Right renal cortex interstitium (tissue), 3 donors: ENCODE measurements around the gene HECTD1. TPM values are rescaled to one million over a fixed set of nuclear protein-coding genes. Genes with fewer than 3 reads are reported as not detected.
"Not testable (repeated sequence)": the region's sequence is repeated elsewhere in the genome, so short reads cannot be mapped to it uniquely, and the experiment has no call there.

ENCODE experiments used
- DNase-seq, 3 donors: peaks; one replicate each; pipeline ENCODE4 v3.0.0-alpha.2; 2013; ENCODE audit warnings: low read depth in 3 of 3, low spot score in 2 of 3
- polyA plus RNA-seq, 3 donors: library from polyadenylated mRNA; unstranded; fragments of 120-200 nt; gene quantifications; one replicate each; pipeline ENCODE4 v1.2.1, GENCODE V29; 2013; ENCODE audit not compliant: insufficient read length in 3 of 3

Gene HECTD1
- polyA plus RNA-seq, 3 donors = 187 to 204 (median 194) TPM

DNA sequence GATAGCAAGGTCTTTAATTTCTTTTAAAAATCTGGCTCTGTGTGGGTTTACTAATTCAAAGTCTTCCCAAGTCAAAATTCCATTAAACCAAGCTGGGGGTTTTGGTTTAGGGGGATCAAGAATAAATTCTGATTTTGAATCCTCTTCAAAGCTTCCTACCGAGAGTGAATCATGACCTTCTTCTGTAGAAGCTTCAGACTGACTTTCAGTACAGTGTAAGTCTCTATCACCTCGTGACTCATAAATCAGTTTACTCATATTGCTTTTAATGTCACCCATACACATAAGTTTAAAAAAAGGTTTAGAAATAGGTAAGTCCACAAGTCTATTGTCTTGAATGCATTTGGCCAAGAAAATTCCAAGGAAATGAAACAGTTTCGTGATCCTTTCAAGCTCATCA, 100.8 kb downstream of the HECTD1 start:
- no peak for DNase-seq

DNA sequence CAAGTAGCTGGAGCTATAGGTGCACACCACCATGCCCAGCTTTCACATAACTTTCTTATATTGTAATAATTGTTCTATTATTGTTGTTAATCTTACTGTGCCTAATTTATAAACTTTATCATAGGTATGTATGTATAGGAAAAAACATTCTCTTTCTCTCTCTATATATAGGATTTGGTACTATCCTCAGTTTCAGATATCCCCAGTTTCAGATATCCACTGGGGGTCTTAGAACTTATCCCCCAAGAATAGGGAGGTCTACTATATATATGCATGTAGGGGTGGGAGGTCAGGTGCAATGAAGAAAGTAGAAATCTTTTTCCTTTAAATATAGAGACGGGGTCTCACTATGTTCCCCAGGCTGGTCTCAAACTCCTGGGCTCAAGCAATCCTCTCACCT, 110.5 kb downstream of the HECTD1 start:
- DNase-seq = no peak

DNA sequence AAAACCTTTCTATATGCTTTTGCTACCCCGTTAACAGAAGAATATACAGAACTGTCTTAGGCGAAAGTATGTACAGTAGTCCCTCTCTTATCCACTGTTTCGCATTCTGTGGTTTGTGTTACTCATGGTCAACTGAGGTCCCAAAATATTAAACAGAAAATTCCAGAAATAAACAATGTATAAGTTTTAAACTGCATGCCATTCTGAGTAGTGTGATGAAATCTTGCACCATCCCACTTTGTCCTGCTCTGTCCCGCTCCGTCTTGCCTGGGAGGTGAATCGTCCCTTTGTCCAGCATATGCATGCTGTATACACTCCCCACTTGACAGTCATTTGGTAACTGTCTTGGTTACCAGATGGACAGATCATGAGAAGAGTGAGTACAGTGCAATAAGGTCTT, 111.3 kb downstream of the HECTD1 start:
- DNase-seq = no peak

GRCh38 chr14:31095817-31096216, 111.8 kb downstream of the HECTD1 start:
- DNase-seq = not testable (repeated sequence)

DNA sequence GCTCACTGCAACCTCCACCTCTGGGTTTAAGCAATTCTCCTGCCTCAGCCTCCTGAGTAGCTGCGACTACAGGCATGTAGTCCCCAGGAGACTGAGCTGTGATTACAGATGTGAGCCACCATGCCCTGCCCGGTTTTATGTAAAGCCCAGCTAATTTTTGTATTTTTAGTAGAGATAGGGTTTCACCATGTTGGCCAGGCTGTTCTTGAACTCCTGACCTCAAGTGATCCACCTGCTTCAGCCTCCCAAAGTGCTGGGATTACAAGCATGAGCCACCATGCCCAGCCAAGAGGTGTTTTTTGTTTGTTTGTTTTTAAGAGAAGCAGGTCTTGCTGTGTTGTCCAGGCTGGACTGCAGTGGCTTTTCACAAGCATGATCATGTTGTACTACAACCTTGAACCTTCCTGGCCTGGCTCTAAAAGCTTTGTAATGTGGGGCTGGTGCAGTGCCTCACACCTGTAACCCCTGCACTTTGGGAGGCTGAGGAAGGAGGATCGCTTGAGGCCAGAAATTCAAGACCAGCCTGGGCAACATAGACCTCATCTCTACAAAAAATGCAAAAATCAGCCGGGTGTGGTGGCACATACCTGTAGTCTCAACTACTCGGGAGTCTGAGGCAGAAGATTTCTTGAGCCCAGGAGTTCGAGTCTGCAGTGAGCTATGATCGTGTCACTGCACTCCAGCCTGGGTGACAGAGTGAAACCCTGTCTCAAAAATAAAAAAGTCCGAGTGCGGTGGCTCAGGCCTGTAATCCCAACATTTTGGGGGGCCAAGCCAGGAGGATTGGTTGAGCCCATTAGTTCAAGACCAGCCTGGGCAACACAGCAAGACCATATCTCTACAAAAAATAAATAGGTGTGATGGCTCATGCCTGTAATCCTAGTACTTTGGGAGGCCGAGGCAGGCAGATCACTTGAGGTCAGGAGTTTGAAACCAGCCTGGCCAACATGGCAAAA, 113.4 kb downstream of the HECTD1 start:
- not testable (repeated sequence) for DNase-seq

GRCh38 chr14:31092160-31092708, 115.4 kb downstream of the HECTD1 start:
- no peak for DNase-seq

- DNase-seq = no peak
Measured at GRCh38 chr14:31090883-31091764, 116.5 kb downstream of the HECTD1 start.

DNA sequence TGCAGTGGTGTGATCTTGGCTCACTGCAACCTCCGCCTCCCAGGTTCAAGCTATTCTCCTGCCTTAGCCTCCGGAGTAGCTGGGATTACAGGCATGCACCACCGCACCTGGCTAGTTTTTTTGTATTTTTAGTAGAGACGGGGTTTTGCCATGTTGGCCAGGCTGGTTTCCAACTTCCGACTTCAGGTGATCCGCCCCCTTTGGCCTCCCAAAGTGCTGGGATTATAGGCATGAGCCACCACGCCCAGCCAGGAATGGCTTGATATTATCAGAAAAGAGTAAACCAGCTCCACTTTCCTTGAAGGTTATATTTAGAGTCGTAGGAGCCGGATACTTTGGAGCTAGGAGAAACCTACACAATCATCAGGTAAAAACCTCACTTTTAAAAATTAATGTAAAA, 121.1 kb downstream of the HECTD1 start:
- DNase-seq = not testable (repeated sequence)

GRCh38 chr14:31085027-31085426, 122.6 kb downstream of the HECTD1 start:
- DNase-seq = no peak

DNA sequence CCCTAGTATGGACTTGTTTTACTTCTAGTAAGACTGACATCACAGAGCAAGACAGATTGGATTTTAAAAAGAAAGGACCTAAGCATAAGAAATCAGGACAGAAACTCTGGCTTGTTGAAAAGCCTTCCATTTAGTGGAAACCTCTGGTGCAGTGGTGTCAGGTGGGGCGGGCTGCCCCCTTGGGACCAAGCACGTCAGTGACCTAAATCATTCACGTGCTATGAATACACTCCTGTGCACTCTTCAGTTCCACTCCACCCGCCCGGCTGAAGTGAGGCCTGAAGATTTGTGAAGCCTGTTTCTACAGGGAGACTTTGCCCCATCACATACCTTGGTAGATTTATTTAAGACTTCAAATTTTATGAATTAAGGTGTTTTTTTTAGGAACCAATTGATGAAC, 123.2 kb downstream of the HECTD1 start:
- no peak for DNase-seq

DNA sequence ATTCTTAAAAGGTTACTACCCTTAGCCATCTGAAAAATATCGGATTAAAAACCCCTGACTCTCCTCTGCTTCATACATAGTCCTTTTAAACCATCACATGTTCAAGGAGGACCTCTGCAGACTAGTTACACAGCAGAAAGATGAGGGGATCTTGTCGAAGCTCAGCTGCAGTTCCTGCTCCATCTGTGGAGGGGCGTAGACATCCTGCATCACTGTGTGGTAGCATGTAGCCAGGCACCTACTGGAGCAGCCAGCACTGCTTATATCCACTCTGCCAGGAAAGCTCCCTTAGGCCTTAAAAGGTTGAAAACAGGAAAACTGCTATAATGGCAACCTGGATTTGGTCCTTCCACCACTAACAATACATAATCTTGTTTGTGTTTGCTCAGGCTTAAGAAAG, 123.8 kb downstream of the HECTD1 start:
- DNase-seq = no peak

DNA sequence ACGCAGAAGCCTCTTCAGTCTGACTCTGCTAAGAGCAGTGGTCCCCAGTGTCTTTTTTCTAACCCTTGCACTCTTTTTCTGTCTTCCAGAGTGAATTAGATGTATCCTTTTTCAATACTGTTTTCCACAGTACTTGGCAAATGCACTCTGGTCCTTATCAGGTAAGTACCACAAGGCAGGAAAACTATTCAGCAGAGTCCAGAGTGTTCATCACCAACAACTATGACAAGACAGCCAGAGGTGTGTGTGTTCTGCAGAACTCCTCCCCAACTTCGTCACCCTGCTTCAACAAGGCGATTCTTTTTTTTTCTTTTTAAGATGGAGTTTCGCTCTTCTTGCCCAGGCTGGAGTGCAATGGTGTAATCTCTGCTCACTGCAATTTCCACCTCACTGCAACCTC, 127.1 kb downstream of the HECTD1 start:
- DNase-seq = no peak

GRCh38 chr14:31080056-31080455, 127.5 kb downstream of the HECTD1 start:
- DNase-seq = no peak

GRCh38 chr14:31078766-31079165, 128.8 kb downstream of the HECTD1 start:
- no peak for DNase-seq

GRCh38 chr14:31075144-31075543, 132.4 kb downstream of the HECTD1 start:
- no peak for DNase-seq

GRCh38 chr14:31071151-31071550, 136.4 kb downstream of the HECTD1 start:
- no peak for DNase-seq

DNA sequence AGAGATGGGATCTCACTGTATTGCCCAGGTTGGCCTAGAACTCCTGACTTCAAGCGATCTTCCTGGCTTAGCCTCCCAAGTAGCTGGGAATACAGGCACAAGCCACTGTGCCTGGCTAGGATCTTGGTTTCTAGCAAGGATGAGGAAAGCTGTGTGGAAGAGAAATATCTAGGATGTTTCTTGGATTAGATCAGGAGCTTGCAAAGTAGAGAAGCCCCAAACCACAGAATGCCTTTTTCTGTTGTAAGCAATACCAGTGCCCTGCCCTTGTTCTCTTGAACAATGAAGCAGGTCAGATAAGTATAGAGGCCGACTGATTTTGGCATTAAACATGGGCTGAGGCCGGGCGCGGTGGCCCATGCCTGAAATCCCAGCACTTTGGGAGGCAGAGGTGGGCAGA, 137.2 kb downstream of the HECTD1 start:
- DNase-seq = no peak

- DNase-seq = no peak
Measured at GRCh38 chr14:31069343-31069742, 138.2 kb downstream of the HECTD1 start.

DNA sequence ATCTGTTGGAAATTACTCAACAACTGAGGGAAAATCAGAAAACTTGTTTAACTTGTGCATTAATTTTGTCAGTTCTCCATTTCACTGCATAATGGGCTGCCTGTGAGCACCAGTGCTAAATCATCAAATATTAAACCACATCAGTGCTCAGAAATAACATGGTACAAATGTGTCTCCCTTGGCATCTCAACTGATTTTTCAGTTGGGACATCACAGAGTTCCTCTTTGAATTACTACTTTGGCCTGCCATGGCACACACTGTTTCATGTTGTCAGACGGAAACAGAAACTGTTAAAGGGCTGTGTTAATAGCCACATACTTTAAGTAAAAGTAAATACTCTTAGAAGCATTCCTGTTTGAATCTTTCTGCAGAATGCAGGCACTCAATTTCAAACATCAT, 139.4 kb downstream of the HECTD1 start:
- no peak for DNase-seq

DNA sequence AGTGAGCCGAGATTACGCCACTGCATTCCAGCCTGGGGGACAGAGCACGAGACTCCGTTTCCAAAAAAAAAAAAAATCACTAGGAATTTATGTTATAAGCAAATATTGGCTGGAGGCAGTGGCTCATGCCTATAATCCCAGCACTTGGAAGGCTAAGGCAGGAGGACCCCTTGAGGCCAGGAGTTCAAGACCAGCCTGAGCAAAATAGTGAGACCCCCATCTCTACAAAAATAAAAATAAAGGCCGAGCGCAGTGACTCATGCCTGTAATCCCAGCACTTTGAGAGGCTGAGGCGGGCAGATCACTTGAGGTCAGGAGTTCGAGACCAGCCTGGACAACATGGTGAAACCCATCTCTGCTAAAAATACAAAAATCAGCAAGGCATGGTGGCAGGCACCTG, 144.7 kb downstream of the HECTD1 start:
- not testable (repeated sequence) for DNase-seq

DNA sequence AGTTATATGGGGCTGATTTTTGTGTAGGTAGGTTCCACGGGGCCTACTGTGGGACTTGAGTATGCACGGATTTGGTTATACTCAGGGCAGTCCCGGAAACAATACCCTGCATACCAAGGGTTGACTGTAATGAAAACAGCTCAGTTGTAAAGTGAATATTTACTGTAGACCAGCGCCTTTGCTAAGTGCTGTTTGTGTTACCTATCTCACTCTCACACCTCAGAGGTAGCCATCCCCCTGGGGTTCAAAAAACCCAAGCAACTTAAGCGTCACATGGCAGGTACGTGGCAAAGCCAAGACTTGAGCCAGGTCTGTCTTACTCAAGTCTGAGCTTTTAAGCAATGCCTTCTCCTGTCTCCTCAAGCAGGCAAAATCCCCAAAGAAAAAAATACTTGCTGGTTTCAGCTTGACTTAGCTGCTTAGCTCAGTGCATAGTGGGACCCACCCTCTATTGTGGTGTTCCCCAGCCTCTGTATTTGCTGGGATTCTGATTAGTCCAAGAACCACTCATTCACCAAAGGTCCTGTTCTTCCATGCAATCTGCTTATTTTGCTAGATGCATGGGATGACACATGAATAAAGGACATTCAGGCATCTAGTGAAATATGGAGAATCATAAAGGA, 147.2 kb downstream of the HECTD1 start:
- no peak for DNase-seq
